Parathyroid adenoma (tissue), 2 donors: Measurements from ENCODE around the gene IL17RC.

Source experiments
- H2AFZ ChIP-seq: fragments of 300-600 bp; sonication (generic); one replicate; pipeline ENCODE4 v1.7.0; 2017; ENCODE audit warnings: antibody characterized with exemption, mild to moderate bottlenecking
- H3K27ac ChIP-seq: fragments of 300-600 bp; sonication (generic); one replicate; pipeline ENCODE4 v1.7.0; 2017
- H3K27me3 ChIP-seq: fragments of 300-600 bp; sonication (generic); one replicate; pipeline ENCODE4 v1.7.0; 2017; ENCODE audit warnings: low read length; ENCODE audit not compliant: control insufficient read depth, insufficient read depth
- H3K36me3 ChIP-seq: fragments of 300-600 bp; sonication (generic); one replicate; pipeline ENCODE4 v1.7.0; 2017; ENCODE audit warnings: low read length; ENCODE audit not compliant: control insufficient read depth, insufficient read depth
- H3K4me1 ChIP-seq: fragments of 300-600 bp; sonication (generic); one replicate; pipeline ENCODE4 v1.7.0; 2017; ENCODE audit warnings: control low read depth
- H3K4me2 ChIP-seq: fragments of 300-600 bp; sonication (generic); one replicate; pipeline ENCODE4 v1.7.0; 2017; ENCODE audit warnings: low read length
- H3K4me3 ChIP-seq: fragments of 300-600 bp; sonication (generic); one replicate; pipeline ENCODE4 v1.7.0; 2017; ENCODE audit warnings: low read depth, low read length
- H3K79me2 ChIP-seq: fragments of 300-600 bp; sonication (generic); one replicate; pipeline ENCODE4 v1.7.0; 2017; ENCODE audit warnings: control low read depth
- H3K9ac ChIP-seq: fragments of 300-600 bp; sonication (generic); one replicate; pipeline ENCODE4 v1.7.0; 2017; ENCODE audit warnings: mild to moderate bottlenecking
- H3K9me3 ChIP-seq: fragments of 300-600 bp; sonication (generic); one replicate; pipeline ENCODE4 v1.7.0; 2017; ENCODE audit warnings: low read length; ENCODE audit not compliant: control insufficient read depth
- TF ChIP-seq, protein P1 (sequence below): fragments of 300-600 bp; sonication (generic); IDR thresholded peaks from one replicate; pipeline ENCODE4 v1.7.0; 2017; ENCODE audit warnings: antibody characterized with exemption, mild to moderate bottlenecking
- donor health status: primary hyperparathyroidism.

IL17RC gene

GRCh38 chr3:9881441-9881840 is 35.5 kb upstream of the IL17RC start:
- no peaks in the 10 kb centered on the region for H3K79me2 ChIP-seq
- H3K27ac ChIP-seq = no peak overlapping the region
- H2AFZ ChIP-seq = no peak overlapping the region
- no peaks in the 10 kb centered on the region for H3K4me1 ChIP-seq
- H3K27me3 ChIP-seq = no peaks in the 10 kb centered on the region
- no peaks in the 10 kb centered on the region for H3K9me3 ChIP-seq
- no peak overlapping the region for H3K9ac ChIP-seq
- TF ChIP-seq, protein P1, sequence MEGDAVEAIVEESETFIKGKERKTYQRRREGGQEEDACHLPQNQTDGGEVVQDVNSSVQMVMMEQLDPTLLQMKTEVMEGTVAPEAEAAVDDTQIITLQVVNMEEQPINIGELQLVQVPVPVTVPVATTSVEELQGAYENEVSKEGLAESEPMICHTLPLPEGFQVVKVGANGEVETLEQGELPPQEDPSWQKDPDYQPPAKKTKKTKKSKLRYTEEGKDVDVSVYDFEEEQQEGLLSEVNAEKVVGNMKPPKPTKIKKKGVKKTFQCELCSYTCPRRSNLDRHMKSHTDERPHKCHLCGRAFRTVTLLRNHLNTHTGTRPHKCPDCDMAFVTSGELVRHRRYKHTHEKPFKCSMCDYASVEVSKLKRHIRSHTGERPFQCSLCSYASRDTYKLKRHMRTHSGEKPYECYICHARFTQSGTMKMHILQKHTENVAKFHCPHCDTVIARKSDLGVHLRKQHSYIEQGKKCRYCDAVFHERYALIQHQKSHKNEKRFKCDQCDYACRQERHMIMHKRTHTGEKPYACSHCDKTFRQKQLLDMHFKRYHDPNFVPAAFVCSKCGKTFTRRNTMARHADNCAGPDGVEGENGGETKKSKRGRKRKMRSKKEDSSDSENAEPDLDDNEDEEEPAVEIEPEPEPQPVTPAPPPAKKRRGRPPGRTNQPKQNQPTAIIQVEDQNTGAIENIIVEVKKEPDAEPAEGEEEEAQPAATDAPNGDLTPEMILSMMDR = no peak
- no peak overlapping the region for H3K4me3 ChIP-seq
- H3K4me2 ChIP-seq = no peak overlapping the region
- no peaks in the 10 kb centered on the region for H3K36me3 ChIP-seq

GRCh38 chr3:9883706-9884554 is 33.0 kb upstream of the IL17RC start:
- Histone ChIP-seq H3K36me3 (no peaks in the 10 kb centered on the region), H3K9me3 (no peaks in the 10 kb centered on the region), H3K9ac (no peak overlapping the region), H3K4me2 (no peak overlapping the region), H3K27me3 (no peaks in the 10 kb centered on the region), H3K4me3 (no peak overlapping the region), H3K4me1 (no peaks in the 10 kb centered on the region), H3K27ac (no peak overlapping the region), H2AFZ (no peak overlapping the region), H3K79me2 (no peaks in the 10 kb centered on the region)
- TF ChIP-seq, protein P1 = no peak

GRCh38 chr3:9884555-9885165 is 32.2 kb upstream of the IL17RC start:
- Histone ChIP-seq H3K79me2 (no peaks in the 10 kb centered on the region), H3K27me3 (no peaks in the 10 kb centered on the region), H3K9me3 (no peaks in the 10 kb centered on the region), H3K4me1 (no peaks in the 10 kb centered on the region), H3K9ac (no peak overlapping the region), H3K36me3 (no peaks in the 10 kb centered on the region), H2AFZ (no peak overlapping the region), H3K4me2 (no peak overlapping the region), H3K4me3 (no peak overlapping the region), H3K27ac (no peak overlapping the region)
- TF ChIP-seq, protein P1 = no peak

- no peaks in the 10 kb centered on the region for H3K9me3 ChIP-seq
- peaks cover 3% of the 10 kb centered on the region for H3K79me2 ChIP-seq
- no peaks in the 10 kb centered on the region for H3K36me3 ChIP-seq
- no peak overlapping the region for H3K27ac ChIP-seq
- H3K4me1 ChIP-seq = peaks cover 3% of the 10 kb centered on the region
- no peak overlapping the region for H3K4me3 ChIP-seq
- no peak overlapping the region for H2AFZ ChIP-seq
- TF ChIP-seq, protein P1 = no peak
- no peak overlapping the region for H3K4me2 ChIP-seq
- no peak overlapping the region for H3K9ac ChIP-seq
- no peaks in the 10 kb centered on the region for H3K27me3 ChIP-seq
Measured at GRCh38 chr3:9886328-9886727, 30.6 kb upstream of the IL17RC start.
